ENCODE results near the gene PPP2R1A.

The PPP2R1A gene

DNA sequence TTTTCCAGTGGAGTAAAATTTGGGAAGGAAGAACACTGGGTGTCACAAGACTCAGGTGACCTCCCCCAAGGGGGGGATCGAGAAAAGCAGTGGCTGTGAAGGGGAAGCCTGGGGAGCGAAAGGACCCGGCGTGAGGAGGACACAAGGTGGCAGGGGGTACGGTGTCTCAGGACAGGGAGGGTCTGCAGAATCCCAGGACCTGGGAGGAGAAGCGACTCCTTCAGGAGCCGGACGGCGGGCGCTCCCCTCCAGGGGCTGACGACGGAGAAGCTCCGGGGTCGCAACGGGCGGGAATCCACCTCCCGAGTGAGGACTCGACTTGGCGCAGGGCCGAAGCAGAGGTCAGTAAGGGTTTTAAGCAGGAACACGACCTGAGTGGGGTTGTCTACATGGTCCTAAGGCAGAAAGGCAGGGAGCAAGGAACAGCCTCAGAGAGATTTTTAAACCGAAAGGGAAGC lies 19.0 kb upstream of the PPP2R1A start:
- CTCF ChIA-PET, result interaction anchor here (1.6 kb wide), 1 partner anchor 31 kb away, joined by 4 read pairs; the partner anchor contains the start of gene ZNF616
- Histone ChIP-seq H3K27me3 (replicated peaks in 2 of 5; ENCODE audit: control insufficient read depth in 4 of 5, insufficient read depth in 5 of 5, low read length in 4 of 5) (no peaks in the 10 kb centered on the region), H3K9me3 (ENCODE audit: control extremely low read depth in 1 of 5, control insufficient read depth in 4 of 5, insufficient read depth in 2 of 5, low read depth in 1 of 5, low read length in 4 of 5) (peaks cover 0 to 12% (median 0%) of the 10 kb centered on the region in 5 experiments), H3K4me3 (ENCODE audit: control insufficient read depth in 1 of 7, extremely low read depth in 1 of 7, insufficient read depth in 4 of 7, low read depth in 2 of 7, low read length in 6 of 7) (peak overlapping the region; percentile 70 to 100 (median 98)), H3K27ac (ENCODE audit: insufficient read depth in 1 of 2, low read depth in 1 of 2, low read length in 2 of 2, poor library complexity in 1 of 2, severe bottlenecking in 2 of 2) (peak overlapping the region; percentile 52 to 80), H3K4me1 (ENCODE audit: control extremely low read depth in 1 of 4, control insufficient read depth in 4 of 4, insufficient read depth in 4 of 4, low read length in 3 of 4) (peaks cover 5 to 20% (median 11%) of the 10 kb centered on the region in 4 experiments), H3K36me3 (ENCODE audit: control insufficient read depth in 4 of 4, insufficient read depth in 4 of 4, low read length in 3 of 4) (peaks cover 0 to 21% (median 14%) of the 10 kb centered on the region in 4 experiments)
- 0% methylated on average over 16 of the region's 22 CpGs for WGBS (ENCODE audit: insufficient coverage)
- no peak for DNase-seq
- POLR2A ChIA-PET, result no interaction called here

DNA sequence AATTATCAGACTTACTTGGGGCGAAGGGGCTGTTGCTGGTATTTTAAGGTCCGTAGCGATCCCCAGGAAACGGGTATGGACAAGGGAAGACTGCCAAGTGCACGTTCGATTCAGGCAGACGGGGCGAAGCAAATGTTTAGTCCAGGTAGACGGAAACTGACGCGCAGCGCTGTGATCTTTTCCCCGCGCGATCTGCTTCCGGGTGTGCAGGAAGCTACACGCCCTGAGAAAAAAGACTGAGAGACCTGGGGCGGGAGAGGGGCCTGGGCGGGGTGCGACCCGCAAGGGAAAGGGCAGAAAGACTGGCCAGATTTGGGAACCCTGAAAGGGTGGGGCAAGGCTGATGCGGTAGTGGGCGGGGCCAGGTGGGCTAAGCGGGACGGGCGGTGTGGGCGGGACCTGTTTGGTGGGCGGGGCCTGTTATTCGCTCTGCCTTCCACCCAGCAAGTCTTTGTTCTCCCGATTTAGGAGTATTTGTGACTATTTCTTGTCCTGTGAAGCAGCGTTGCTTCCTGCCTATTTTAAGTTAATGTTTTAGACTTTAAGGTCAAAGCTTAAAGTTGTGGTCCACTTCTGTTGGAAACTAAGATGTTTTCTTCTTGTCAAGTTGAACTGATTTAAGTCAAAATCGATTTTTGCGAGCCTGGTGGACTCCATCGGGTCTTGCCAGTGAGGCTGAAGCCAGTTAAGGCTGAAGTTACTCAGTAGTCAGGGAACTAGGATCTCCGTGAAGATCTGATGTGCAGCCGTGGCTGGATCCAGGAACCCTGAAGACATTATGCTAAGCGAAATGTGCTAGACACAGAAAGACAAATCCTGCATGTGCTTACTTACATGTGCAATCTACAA lies 18.3 kb upstream of the PPP2R1A start, which contains the start of gene ZNF836:
Gene ZNF836, minus strand, starts transcription at position 301 of the 849 bp plus-strand sequence. CDS start 3,549 bp downstream, outside the sequence.
- Histone ChIP-seq H3K4me3 (ENCODE audit: control insufficient read depth in 1 of 7, extremely low read depth in 1 of 7, insufficient read depth in 4 of 7, low read depth in 2 of 7, low read length in 6 of 7) (peak within 1 kb of the TSS; percentile 70 to 100 (median 98)), H3K4me1 (ENCODE audit: control extremely low read depth in 1 of 4, control insufficient read depth in 4 of 4, insufficient read depth in 4 of 4, low read length in 3 of 4) (peaks cover 5 to 20% (median 11%) of the 10 kb centered on the region in 4 experiments), H3K27me3 (replicated peaks in 2 of 5; ENCODE audit: control insufficient read depth in 4 of 5, insufficient read depth in 5 of 5, low read length in 4 of 5) (no peaks in the 10 kb centered on the region), H3K36me3 (ENCODE audit: control insufficient read depth in 4 of 4, insufficient read depth in 4 of 4, low read length in 3 of 4) (peaks cover 0 to 19% (median 14%) of the 10 kb centered on the region in 4 experiments), H3K9me3 (ENCODE audit: control extremely low read depth in 1 of 5, control insufficient read depth in 4 of 5, insufficient read depth in 2 of 5, low read depth in 1 of 5, low read length in 4 of 5) (peaks cover 0 to 12% (median 0%) of the 10 kb centered on the region in 5 experiments), H3K27ac (ENCODE audit: insufficient read depth in 1 of 2, low read depth in 1 of 2, low read length in 2 of 2, poor library complexity in 1 of 2, severe bottlenecking in 2 of 2) (peak within 1 kb of the TSS; percentile 52 to 80)
- ChIA-PET CTCF (interaction anchor here (1.1 to 1.6 kb wide), 2 partner anchors 32 to 34 kb away, joined by 4 read pairs; partner anchors contain the start of gene ZNF616), POLR2A (no interaction called here)
- WGBS (ENCODE audit: insufficient coverage), result 5% methylated on average over 35 of the region's 37 CpGs
- DNase-seq, result peak; percentile 82 to 88 (median 87)

DNA sequence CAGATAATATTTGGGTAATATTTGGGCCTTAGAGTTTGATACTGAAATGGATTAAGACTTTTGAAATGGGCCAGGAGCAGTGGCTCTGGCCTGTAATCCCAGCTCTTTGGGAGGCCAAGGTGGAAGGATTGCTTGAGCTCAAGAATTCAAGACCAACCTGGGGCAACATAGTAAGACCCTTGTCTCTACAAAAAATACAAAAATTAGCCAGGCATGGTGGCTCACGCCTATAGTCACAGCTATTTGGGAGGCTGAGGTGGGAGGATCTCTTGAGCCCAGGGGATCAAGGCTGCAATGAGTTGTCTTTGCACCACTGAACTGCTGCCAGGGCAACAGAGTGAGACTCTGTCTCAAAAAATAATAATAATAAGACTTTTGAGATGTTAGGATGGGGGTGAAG lies 17.5 kb upstream of the PPP2R1A start:
- CTCF ChIA-PET, result interaction anchor here (1.1 to 1.6 kb wide), 3 partner anchors 17 to 33 kb away, joined by 3 to 4 read pairs (median 4); partner anchors contain the start of gene ZNF616
- H3K9me3 ChIP-seq (ENCODE audit: control extremely low read depth in 1 of 5, control insufficient read depth in 4 of 5, insufficient read depth in 2 of 5, low read depth in 1 of 5, low read length in 4 of 5), result peaks cover 0 to 10% (median 0%) of the 10 kb centered on the region in 5 experiments
- peak overlapping the region in 5 of 7 experiments; percentile 87 to 100 (median 99) for H3K4me3 ChIP-seq (ENCODE audit: control insufficient read depth in 1 of 7, extremely low read depth in 1 of 7, insufficient read depth in 4 of 7, low read depth in 2 of 7, low read length in 6 of 7)
- no peak overlapping the region for H3K27ac ChIP-seq (ENCODE audit: insufficient read depth in 1 of 2, low read depth in 1 of 2, low read length in 2 of 2, poor library complexity in 1 of 2, severe bottlenecking in 2 of 2)
- H3K4me1 ChIP-seq (ENCODE audit: control extremely low read depth in 1 of 4, control insufficient read depth in 4 of 4, insufficient read depth in 4 of 4, low read length in 3 of 4), result peaks cover 5 to 20% (median 11%) of the 10 kb centered on the region in 4 experiments
- DNase-seq, result no peak
- POLR2A ChIA-PET, result no interaction called here
- H3K36me3 ChIP-seq (ENCODE audit: control insufficient read depth in 4 of 4, insufficient read depth in 4 of 4, low read length in 3 of 4), result peaks cover 0 to 14% (median 11%) of the 10 kb centered on the region in 4 experiments
- H3K27me3 ChIP-seq (replicated peaks in 2 of 5; ENCODE audit: control insufficient read depth in 4 of 5, insufficient read depth in 5 of 5, low read length in 4 of 5), result no peaks in the 10 kb centered on the region
- 100% methylated on average over 1 of the region's 1 CpG for WGBS (ENCODE audit: insufficient coverage)

DNA sequence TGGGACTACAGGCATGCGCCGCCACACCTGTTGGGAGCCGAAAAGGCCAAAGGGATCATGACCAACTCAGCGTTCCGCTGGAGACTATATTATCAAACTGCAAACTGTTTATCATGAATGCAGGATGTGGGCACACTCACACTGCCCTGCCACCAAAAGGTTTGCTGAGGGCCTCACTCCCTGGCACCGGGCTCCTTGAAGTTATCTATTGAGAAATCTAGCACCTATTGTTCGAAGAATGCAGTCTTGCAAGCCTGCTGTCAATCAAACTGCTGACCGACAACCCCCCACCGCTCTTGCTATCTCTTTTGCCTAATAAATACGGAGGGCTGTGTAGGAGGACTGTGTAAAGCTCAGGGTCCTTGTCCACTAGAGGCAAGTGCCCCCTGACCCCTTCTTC lies 13.3 kb upstream of the PPP2R1A start:
- peaks cover 0 to 2% (median 0%) of the 10 kb centered on the region in 5 experiments for H3K9me3 ChIP-seq (ENCODE audit: control extremely low read depth in 1 of 5, control insufficient read depth in 4 of 5, insufficient read depth in 2 of 5, low read depth in 1 of 5, low read length in 4 of 5)
- peaks cover 5 to 8% (median 6%) of the 10 kb centered on the region in 4 experiments for H3K4me1 ChIP-seq (ENCODE audit: control extremely low read depth in 1 of 4, control insufficient read depth in 4 of 4, insufficient read depth in 4 of 4, low read length in 3 of 4)
- 90% methylated on average over 10 of the region's 10 CpGs for WGBS (ENCODE audit: insufficient coverage)
- no peak overlapping the region for H3K4me3 ChIP-seq (ENCODE audit: control insufficient read depth in 1 of 7, extremely low read depth in 1 of 7, insufficient read depth in 4 of 7, low read depth in 2 of 7, low read length in 6 of 7)
- H3K27me3 ChIP-seq (replicated peaks in 2 of 5; ENCODE audit: control insufficient read depth in 4 of 5, insufficient read depth in 5 of 5, low read length in 4 of 5), result no peaks in the 10 kb centered on the region
- no peak overlapping the region for H3K27ac ChIP-seq (ENCODE audit: insufficient read depth in 1 of 2, low read depth in 1 of 2, low read length in 2 of 2, poor library complexity in 1 of 2, severe bottlenecking in 2 of 2)
- no peaks in the 10 kb centered on the region for H3K36me3 ChIP-seq (ENCODE audit: control insufficient read depth in 4 of 4, insufficient read depth in 4 of 4, low read length in 3 of 4)
- CTCF ChIA-PET, result no interaction called here
- POLR2A ChIA-PET, result no interaction called here
- no peak for DNase-seq

DNA sequence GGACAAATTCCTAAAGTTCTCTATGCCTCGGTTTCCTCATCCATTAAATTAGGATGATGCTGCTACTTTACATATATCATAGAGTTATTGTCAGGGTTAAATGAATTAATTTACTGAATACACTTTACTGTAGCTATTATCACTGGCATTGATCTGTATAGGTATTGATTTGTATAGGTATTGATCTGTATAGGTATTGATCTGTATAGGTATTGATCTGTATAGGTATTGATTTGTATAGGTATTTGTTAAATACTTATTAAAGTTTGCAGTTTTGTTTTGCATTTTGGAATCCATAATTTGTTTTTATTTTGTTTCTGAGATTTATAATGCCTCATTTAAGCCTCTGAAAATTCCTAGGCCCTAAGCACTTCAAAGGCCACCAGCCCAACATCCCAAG lies 2.4 kb upstream of the PPP2R1A start:
- no CpG with 5 or more reads among the region's 1 CpG for WGBS (ENCODE audit: insufficient coverage)
- H3K27ac ChIP-seq (ENCODE audit: insufficient read depth in 1 of 2, low read depth in 1 of 2, low read length in 2 of 2, poor library complexity in 1 of 2, severe bottlenecking in 2 of 2), result no peak overlapping the region
- no peaks in the 10 kb centered on the region for H3K9me3 ChIP-seq (ENCODE audit: control extremely low read depth in 1 of 5, control insufficient read depth in 4 of 5, insufficient read depth in 2 of 5, low read depth in 1 of 5, low read length in 4 of 5)
- DNase-seq, result no peak
- peaks cover 10 to 24% (median 21%) of the 10 kb centered on the region in 4 experiments for H3K4me1 ChIP-seq (ENCODE audit: control extremely low read depth in 1 of 4, control insufficient read depth in 4 of 4, insufficient read depth in 4 of 4, low read length in 3 of 4)
- H3K27me3 ChIP-seq (replicated peaks in 2 of 5; ENCODE audit: control insufficient read depth in 4 of 5, insufficient read depth in 5 of 5, low read length in 4 of 5), result no peaks in the 10 kb centered on the region
- peaks cover 0 to under 1% (median 0%) of the 10 kb centered on the region in 4 experiments for H3K36me3 ChIP-seq (ENCODE audit: control insufficient read depth in 4 of 4, insufficient read depth in 4 of 4, low read length in 3 of 4)
- ChIA-PET CTCF (no interaction called here), POLR2A (interaction anchor here (0.6 kb wide), 1 partner anchor 10 kb away, joined by 3 read pairs; no protein-coding TSS in a partner anchor)
- no peak overlapping the region for H3K4me3 ChIP-seq (ENCODE audit: control insufficient read depth in 1 of 7, extremely low read depth in 1 of 7, insufficient read depth in 4 of 7, low read depth in 2 of 7, low read length in 6 of 7)

DNA sequence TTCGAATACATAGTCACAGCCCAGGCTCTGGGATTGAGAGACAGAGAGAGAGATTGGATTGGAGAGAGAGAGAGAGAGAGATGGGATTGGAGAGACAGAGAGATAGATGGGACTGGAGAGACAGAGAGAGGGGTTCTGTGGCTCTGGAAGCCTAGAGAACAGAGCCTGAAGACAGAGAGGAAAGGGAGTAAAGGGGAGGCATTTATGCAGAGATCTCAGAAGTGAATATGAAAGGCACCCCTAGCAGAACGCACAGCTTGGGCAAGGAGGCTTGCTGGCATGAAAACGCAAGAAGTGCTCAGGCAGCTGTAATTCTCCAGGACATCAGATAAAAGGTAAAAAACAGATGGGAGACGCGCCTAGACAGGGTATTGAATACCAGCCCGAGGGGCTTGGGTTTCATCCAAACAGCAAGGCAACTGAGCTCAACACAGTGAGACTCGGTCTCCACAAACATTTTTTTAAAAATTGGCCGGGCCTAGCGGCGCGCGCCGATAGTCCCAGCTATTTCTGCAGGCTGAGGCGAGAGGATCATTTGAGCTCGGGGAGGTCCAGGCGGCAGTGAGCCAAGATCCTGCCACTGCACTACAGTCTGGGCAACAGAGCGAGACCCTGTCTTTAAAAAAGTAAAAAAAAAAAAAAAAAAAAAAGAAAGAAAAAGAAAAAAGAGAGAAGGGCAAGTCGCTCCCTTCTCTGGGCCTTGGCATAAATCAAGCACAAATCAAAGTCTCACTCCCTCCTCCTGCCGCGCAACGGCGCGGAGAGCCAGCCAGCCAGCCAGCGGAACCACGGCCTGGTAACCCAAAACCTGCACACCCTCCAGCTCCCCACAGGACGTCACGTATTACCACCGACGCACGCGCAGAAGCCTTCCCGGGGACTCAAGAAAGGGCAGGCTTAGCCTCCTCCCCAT lies 774 bp upstream of the PPP2R1A start:
- DNase-seq, result no peak
- 20% methylated on average over 20 of the region's 32 CpGs for WGBS (ENCODE audit: insufficient coverage)
- H3K4me3 ChIP-seq (ENCODE audit: control insufficient read depth in 1 of 7, extremely low read depth in 1 of 7, insufficient read depth in 4 of 7, low read depth in 2 of 7, low read length in 6 of 7), result peak overlapping the region; percentile 35 to 77 (median 62)
- no peaks in the 10 kb centered on the region for H3K9me3 ChIP-seq (ENCODE audit: control extremely low read depth in 1 of 5, control insufficient read depth in 4 of 5, insufficient read depth in 2 of 5, low read depth in 1 of 5, low read length in 4 of 5)
- peaks cover 0 to 14% (median 5%) of the 10 kb centered on the region in 4 experiments for H3K36me3 ChIP-seq (ENCODE audit: control insufficient read depth in 4 of 4, insufficient read depth in 4 of 4, low read length in 3 of 4)
- ChIA-PET POLR2A (interaction anchor here (0.6 kb wide), 2 partner anchors 25 to 722 kb away, joined by 3 read pairs; no protein-coding TSS in a partner anchor), CTCF (interaction anchor here (0.9 kb wide), 1 partner anchor 16 kb away, joined by 3 read pairs; no protein-coding TSS in a partner anchor)
- no peaks in the 10 kb centered on the region for H3K27me3 ChIP-seq (replicated peaks in 2 of 5; ENCODE audit: control insufficient read depth in 4 of 5, insufficient read depth in 5 of 5, low read length in 4 of 5)
- peaks cover 10 to 24% (median 21%) of the 10 kb centered on the region in 4 experiments for H3K4me1 ChIP-seq (ENCODE audit: control extremely low read depth in 1 of 4, control insufficient read depth in 4 of 4, insufficient read depth in 4 of 4, low read length in 3 of 4)
- peak overlapping the region in 1 of 2 experiments; percentile 79 for H3K27ac ChIP-seq (ENCODE audit: insufficient read depth in 1 of 2, low read depth in 1 of 2, low read length in 2 of 2, poor library complexity in 1 of 2, severe bottlenecking in 2 of 2)
